Muscle layer of duodenum (tissue), 2 donors: ENCODE data around the gene UPB1.

Experiments
- H3K27ac ChIP-seq: one replicate; pipeline ENCODE4 v1.7.0; 2013; ENCODE audit warnings: mild to moderate bottlenecking, low read length
- H3K27me3 ChIP-seq: one replicate; pipeline ENCODE4 v1.7.0; 2013; ENCODE audit warnings: low read depth, mild to moderate bottlenecking, control low read depth, low read length
- H3K36me3 ChIP-seq, 2 donors: one replicate each; pipeline ENCODE4 v1.7.0; 2013; ENCODE audit warnings: low read length in 2 of 2, control low read depth in 1 of 2, mild to moderate bottlenecking in 1 of 2; ENCODE audit not compliant: insufficient read depth in 2 of 2, control insufficient read depth in 1 of 2
- H3K4me1 ChIP-seq, 2 donors: one replicate each; pipeline ENCODE4 v1.7.0; 2013; ENCODE audit warnings: low read length in 2 of 2, mild to moderate bottlenecking in 2 of 2, control low read depth in 1 of 2, moderate library complexity in 1 of 2; ENCODE audit not compliant: insufficient read depth in 2 of 2, control insufficient read depth in 1 of 2
- H3K4me3 ChIP-seq, 2 donors: one replicate each; pipeline ENCODE4 v1.7.0; 2013; ENCODE audit warnings: low read length in 2 of 2, low read depth in 1 of 2, mild to moderate bottlenecking in 1 of 2
- H3K9me3 ChIP-seq, 2 donors: one replicate each; pipeline ENCODE4 v1.7.0; 2013; ENCODE audit warnings: low read length in 2 of 2, control low read depth in 1 of 2, mild to moderate bottlenecking in 1 of 2; ENCODE audit not compliant: control insufficient read depth in 1 of 2
- donor health status: healthy.

Gene UPB1

DNA sequence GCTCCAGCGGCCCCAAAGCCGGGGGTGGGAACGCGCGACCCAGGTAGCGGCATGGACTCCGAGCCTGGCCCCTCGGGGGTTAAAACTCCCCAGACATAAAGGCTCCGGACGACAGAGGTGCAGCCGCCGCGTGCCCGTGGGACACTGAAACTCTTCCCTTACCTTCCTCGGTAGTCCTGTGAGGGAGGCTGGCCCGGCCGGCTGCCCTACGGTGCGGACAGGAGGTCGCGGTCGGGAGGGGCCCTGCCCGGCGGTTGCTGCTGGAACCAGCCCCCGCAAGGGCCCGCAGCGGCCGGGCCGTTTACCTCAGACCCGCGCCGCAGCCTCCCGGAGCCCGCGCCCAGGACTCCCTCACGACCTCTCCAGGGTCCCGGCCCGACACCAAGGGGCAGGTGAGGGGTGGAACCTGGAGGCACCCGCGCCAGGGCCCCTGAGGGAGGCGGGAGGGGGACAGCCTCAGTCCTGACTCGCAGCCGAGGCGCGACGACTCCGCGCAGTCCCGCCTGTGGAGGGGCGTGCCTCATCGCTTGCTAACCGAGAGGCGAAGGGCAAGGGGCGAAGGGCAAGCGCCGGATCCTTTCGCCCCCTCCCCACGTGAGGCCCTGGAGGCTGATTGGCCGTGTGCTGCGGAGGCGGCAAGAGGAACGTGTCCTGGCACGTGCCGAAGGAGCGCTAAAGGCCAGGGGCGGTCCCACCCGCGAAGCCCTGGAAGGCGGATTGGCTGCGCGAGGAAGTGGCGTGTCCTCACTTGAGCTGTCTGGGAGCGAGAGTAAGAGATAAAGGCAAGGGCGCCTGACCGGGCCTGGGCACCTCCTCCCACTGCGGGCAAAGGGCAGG, at the start of gene UPB1:
Gene UPB1, plus strand, starts transcription at position 805 of the 837 bp plus-strand sequence. CDS start 72 bp downstream, outside the sequence.
- Histone ChIP-seq H3K36me3 (no peaks in the 10 kb centered on the region), H3K27ac (no peak within 1 kb of the TSS), H3K4me3 (peak within 1 kb of the TSS in 1 of 2 donors; percentile 50), H3K9me3 (no peaks in the 10 kb centered on the region), H3K4me1 (peaks cover 0 to 5% of the 10 kb centered on the region in 2 donors), H3K27me3 (peaks cover 17% of the 10 kb centered on the region)

DNA sequence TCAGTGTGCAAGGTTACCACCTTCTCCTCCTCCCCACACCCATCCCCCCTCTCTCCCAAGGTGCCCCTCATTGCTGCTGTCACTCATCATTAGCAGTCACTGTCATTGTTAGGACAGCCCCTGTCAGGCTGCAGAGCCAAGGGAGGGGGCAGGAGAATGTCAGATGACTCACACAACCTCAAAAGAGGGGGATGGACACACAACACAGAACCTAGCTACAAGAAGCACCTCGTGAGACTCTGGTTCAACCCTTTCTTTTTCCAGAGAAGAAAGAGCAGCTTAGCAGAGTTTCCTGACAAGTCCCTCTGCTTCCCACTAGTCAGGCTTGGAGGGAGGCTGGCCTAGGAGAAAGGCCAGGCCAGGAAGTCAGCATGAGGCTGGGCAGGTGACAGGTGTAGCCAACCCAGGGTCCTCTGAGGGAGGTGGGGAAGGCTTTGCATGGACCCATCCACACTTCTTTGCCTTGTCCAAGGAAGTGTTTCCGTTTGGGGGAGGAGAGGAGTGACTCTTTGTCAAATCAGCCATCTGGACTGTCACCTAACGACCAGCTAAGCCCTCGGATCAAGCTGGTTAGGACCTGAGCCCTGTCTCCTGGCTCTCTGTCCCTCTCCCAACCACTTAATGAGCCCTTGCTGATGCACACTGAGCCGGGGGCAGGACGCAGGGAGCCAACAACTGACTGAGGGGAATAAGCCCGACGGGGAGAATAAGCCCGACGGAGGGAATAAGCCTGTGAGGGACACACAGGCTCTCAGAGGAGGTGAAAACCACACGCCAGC, 49.5 kb upstream of the UPB1 start:
- H3K4me1 ChIP-seq: no peaks in the 10 kb centered on the region
- no peak overlapping the region for H3K4me3 ChIP-seq
- H3K36me3 ChIP-seq: no peaks in the 10 kb centered on the region
- no peak overlapping the region for H3K27ac ChIP-seq
- H3K9me3 ChIP-seq: no peaks in the 10 kb centered on the region
- H3K27me3 ChIP-seq: no peaks in the 10 kb centered on the region

DNA sequence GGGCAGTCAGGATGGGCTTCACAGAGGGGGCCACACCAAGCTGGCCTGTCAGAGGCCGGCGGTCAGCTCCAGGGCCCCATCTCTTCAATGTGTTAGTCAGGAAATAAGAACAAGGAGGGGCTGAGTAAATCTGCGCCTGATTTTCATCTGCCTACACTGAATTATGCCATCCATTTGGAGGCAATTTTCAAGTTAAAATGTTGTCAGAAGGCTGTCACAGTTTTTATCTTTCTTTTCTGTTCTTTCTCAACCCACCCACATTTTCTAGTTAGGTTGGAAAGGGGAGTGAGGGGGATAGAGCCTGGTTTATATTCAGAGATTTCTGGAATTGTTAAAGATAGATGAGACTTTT, 48.9 kb upstream of the UPB1 start:
- Histone ChIP-seq H3K9me3 (no peaks in the 10 kb centered on the region), H3K4me3 (no peak overlapping the region), H3K27ac (no peak overlapping the region), H3K27me3 (no peaks in the 10 kb centered on the region), H3K36me3 (no peaks in the 10 kb centered on the region), H3K4me1 (no peaks in the 10 kb centered on the region)

DNA sequence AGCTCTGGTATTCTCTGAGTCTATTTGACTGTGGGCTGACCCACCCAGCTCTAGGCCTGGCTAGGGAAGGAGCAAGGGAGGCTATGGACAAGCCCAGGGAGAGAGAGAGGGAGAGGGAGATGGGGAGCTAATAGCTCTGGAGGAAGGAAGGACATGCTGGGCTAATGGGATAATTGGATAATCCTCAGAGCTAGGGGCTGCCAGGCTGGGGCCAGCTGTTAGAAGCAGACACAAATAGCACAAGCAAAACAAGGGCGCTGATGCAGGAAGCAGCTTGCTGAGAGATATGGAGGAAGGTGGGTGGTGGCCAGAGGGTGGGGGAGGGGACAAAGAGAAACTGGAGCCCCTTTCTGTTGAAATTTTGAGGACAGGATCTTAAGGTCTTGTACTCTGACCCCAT, 44.5 kb upstream of the UPB1 start:
- Histone ChIP-seq H3K9me3 (no peaks in the 10 kb centered on the region), H3K27ac (no peak overlapping the region), H3K4me3 (no peak overlapping the region), H3K4me1 (peaks cover 0 to 6% of the 10 kb centered on the region in 2 donors), H3K27me3 (no peaks in the 10 kb centered on the region), H3K36me3 (no peaks in the 10 kb centered on the region)

DNA sequence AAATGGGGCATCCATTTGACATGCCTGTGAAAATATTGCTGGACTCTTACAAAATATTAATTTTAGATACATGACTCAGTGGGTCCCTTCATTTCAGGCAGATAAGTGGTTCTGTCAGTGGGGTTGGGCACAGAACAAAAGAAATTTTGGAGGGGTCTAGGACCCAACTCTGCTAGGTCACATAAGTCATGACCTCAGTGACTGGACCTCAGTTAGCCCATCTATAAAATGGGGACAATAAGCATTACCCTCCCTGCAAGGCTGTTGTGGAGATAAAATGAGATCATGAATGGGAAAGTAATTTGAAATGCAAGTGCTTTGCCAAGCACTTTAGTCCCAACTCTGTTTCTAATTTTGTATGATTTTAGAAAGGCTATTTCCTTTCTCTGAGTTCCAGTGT, 44.0 kb upstream of the UPB1 start:
- no peak overlapping the region for H3K4me3 ChIP-seq
- H3K27ac ChIP-seq: no peak overlapping the region
- no peaks in the 10 kb centered on the region for H3K36me3 ChIP-seq
- no peaks in the 10 kb centered on the region for H3K27me3 ChIP-seq
- H3K4me1 ChIP-seq: peaks cover 0 to 8% of the 10 kb centered on the region in 2 donors
- no peaks in the 10 kb centered on the region for H3K9me3 ChIP-seq

DNA sequence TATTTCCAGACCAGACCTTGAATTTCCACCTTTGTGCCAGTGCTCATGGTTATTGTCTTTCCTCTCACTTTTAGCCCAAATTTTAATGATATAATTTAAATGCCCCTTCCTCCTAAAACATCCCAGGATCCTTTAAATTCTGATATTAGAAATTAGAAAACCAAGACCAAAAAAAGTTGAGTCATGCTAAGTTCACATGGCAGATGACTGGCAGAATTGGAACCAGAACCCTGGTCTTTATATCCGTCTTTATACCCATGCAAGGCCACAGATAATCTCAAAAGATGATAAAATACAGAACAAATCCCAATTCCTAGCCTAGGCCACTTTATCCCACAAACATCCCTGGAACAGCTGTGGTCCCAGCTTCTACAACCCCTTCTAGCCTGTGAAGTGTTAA, 41.3 kb upstream of the UPB1 start:
- Histone ChIP-seq H3K4me3 (no peak overlapping the region), H3K4me1 (peaks cover 0 to 8% of the 10 kb centered on the region in 2 donors), H3K27ac (no peak overlapping the region), H3K27me3 (no peaks in the 10 kb centered on the region), H3K36me3 (no peaks in the 10 kb centered on the region), H3K9me3 (no peaks in the 10 kb centered on the region)

DNA sequence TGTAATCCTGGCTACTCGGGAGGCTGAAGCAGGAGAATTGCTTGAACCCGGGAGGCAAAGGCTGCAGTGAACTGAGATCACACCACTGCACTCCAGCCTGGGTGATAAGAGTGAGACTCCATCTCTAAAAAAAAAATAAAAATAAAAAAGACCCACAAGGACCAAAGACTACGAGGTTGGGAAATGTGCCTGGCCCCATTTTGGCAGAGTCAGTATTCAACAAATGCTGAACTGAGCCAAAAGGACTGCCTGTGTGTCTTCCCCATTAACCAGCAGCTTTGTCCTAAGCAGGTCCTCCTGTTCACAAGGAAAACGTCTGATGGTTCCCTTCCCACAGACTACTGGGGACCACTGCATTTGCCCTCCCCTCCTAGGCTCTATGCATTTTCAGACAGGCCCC, 40.1 kb upstream of the UPB1 start:
- Histone ChIP-seq H3K27me3 (no peaks in the 10 kb centered on the region), H3K9me3 (no peaks in the 10 kb centered on the region), H3K4me1 (peaks cover 0 to 12% of the 10 kb centered on the region in 2 donors), H3K27ac (no peak overlapping the region), H3K36me3 (no peaks in the 10 kb centered on the region), H3K4me3 (no peak overlapping the region)

DNA sequence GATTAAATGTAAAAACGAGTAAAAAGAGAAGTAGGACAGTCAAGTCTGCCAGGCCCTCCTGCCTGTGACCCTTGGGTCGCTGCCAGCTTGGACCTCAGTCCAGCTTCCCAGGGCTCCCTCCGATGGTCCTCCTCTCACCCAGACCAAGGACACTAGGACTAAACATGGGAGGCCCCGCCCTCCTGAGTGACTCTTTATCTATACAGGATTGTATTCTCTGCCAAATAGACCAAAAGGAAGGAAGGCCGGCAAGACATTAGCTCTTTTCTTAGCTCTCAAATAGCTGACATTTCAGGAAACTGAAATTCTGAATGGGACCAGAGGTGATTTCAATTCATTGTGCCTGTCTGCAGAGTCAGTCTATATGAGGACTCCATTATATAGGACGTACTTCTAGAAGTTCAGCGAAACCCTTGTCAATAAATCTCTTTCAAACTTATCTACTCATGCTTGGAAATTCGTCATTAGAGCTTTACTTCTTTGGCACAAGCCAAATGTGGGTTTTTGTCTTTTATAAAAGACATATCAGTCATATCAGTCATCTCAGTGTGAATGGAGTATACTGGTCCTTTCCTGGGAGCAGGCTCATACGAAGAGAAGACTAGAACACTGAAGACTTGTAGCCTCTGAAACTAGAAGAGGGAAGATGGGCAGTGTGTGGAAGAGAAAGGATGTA, 39.2 kb upstream of the UPB1 start:
- H3K36me3 ChIP-seq: no peaks in the 10 kb centered on the region
- H3K9me3 ChIP-seq: no peaks in the 10 kb centered on the region
- H3K4me3 ChIP-seq: no peak overlapping the region
- no peak overlapping the region for H3K27ac ChIP-seq
- H3K27me3 ChIP-seq: no peaks in the 10 kb centered on the region
- peaks cover 4 to 16% of the 10 kb centered on the region in 2 donors for H3K4me1 ChIP-seq

DNA sequence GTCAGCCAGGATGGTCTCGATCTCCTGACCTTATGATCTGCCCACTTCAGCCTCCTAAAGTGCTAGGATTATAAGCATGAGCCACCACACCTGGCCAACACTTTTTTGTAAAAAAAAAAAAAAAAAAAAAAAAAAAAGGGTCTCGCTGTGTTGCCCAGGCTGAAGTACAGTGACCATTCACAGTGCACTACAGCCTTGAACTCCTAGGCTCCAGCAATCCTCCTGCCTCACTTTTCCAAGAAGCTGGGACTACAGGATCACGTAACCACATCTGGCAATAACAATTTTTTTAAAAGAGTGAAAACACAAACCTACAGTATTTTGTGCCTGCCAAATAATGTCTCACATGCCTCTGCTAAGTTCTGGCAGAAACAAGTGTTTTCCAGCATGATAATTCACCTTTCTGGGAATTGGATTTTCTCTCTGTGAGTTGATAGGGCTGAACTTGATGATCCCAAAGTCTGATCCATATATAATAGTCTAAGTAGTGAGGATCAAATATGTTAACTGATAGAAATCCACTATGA, 37.2 kb upstream of the UPB1 start:
- no peaks in the 10 kb centered on the region for H3K27me3 ChIP-seq
- H3K36me3 ChIP-seq: no peaks in the 10 kb centered on the region
- no peak overlapping the region for H3K4me3 ChIP-seq
- H3K9me3 ChIP-seq: no peaks in the 10 kb centered on the region
- no peak overlapping the region for H3K27ac ChIP-seq
- H3K4me1 ChIP-seq: peaks cover 4 to 16% of the 10 kb centered on the region in 2 donors

DNA sequence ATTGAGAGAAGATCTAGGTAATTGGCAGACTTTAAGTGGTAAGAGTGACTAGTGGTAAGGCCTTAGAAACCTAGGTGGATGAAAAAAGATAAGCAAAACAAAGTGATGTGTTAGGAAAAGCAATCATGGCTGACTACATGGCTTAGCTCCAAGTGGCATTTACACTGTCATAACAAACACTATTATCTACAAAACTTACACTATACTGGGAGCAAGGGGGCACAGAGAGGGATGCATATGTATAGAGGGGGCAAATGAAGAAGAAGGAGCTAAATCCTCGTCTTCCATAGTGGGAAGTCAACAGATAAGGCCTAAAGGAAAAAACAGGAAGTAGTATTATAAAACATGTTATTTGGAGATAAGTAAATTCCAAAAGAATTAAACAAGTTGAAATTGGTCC, 35.2 kb upstream of the UPB1 start:
- H3K27ac ChIP-seq: no peak overlapping the region
- no peak overlapping the region for H3K4me3 ChIP-seq
- H3K9me3 ChIP-seq: no peaks in the 10 kb centered on the region
- peaks cover 4 to 16% of the 10 kb centered on the region in 2 donors for H3K4me1 ChIP-seq
- H3K27me3 ChIP-seq: no peaks in the 10 kb centered on the region
- no peaks in the 10 kb centered on the region for H3K36me3 ChIP-seq
